Peyer's patch (tissue), 4 donors: ENCODE results near the gene OOSP4B.

Experiments
- CTCF ChIP-seq, 6 experiments: fragments of 450-650 bp in 4 of 6; fragments of 200-600 bp in 2 of 6; sonication (generic) in 1 of 6; IDR thresholded peaks; one replicate each; pipeline ENCODE4 v1.5.1; 2017 to 2019; ENCODE audit warnings: antibody characterized with exemption in 6 of 6, mild to moderate bottlenecking in 3 of 6, moderate library complexity in 1 of 6
- POLR2A ChIP-seq, 2 donors: fragments of 450-650 bp; IDR thresholded peaks; one replicate each; pipeline ENCODE4 v1.5.1; 2017; ENCODE audit warnings: antibody characterized with exemption in 2 of 2, mild to moderate bottlenecking in 2 of 2, moderate library complexity in 2 of 2

GRCh38 chr11:60018058-60018457 is 1.1 kb downstream of the OOSP4B start:
- TF ChIP-seq CTCF (IDR thresholded peaks at IDR 0.05) (no peak), POLR2A (IDR thresholded peaks at IDR 0.05) (no peak)
